M059J (cell line): ENCODE results near the gene OR2L13. TPM values are rescaled to one million over a fixed set of nuclear protein-coding genes. Genes with fewer than 3 reads are reported as not detected.
"Not testable (repeated sequence)": the region's sequence is repeated elsewhere in the genome, so short reads cannot be mapped to it uniquely, and the experiment has no call there.

Experiments
- DNase-seq: peaks from one replicate; pipeline ENCODE4 v3.0.0-alpha.2; 2012; ENCODE audit warnings: low read depth
- total RNA-seq: library from RNA; depleted of rRNA; stranded (reverse); fragments of >200 nt; shearing (Covaris generic); gene quantifications from 2 replicates; pipeline ENCODE4 v1.2.3, GENCODE V29; 2014; rRNA removed

Gene OR2L13
- total RNA-seq = not detected in 2 replicates

GRCh38 chr1:248094884-248095283 lies at the start of gene OR2L13:
TSS of gene OR2L13 (plus strand) at chr1:248095184. CDS start at chr1:248099376, 4,192 bp downstream.
- no peak for DNase-seq

DNA sequence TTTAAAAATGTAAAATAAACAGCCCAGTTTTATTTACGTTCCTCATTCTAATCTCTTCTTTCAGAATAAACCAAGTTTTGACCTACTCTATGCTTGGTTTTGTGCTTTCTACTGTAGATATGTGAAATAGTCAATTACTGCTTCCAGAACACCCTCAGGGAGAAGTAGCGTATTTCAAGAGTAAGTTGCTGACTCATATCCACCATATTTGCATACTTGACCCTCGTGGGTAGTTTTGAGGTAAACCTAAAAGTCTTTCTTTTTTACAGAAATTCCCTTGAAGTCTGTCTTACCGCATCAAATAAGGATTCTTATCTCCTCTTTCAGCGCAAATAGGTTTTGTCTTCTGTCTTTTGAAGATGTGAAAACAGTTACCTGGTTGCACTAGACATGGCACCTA lies 49.8 kb upstream of the OR2L13 start:
- DNase-seq = peak; percentile 2

- DNase-seq = no peak
These were observed 48.4 kb upstream of the OR2L13 start, which contains the start of gene OR2L3 for GRCh38 chr1:248046536-248046935. TSS of gene OR2L3 (plus strand) at chr1:248046836. CDS start at chr1:248060682, 13,846 bp downstream.

DNA sequence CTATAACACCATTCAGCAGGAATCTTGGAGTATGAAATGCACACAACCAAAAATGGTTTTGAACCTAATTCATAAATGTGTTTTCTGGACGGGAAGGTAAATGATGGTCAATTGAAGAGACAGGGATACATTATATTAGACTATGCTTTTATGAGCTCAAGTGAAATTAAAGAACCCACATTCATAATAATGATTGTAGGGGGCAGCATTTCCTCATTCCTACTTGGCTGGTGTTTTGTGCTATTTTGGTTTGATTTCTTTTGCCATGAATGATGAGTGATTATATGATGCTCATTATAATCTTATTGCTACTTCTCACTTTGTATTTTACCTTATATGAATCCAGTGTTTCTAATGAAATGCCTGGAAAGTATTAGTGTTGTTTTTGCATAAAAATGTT lies 48.0 kb upstream of the OR2L13 start:
- no peak for DNase-seq

- no peak for DNase-seq
These were observed 40.3 kb upstream of the OR2L13 start for GRCh38 chr1:248054671-248055070.

DNA sequence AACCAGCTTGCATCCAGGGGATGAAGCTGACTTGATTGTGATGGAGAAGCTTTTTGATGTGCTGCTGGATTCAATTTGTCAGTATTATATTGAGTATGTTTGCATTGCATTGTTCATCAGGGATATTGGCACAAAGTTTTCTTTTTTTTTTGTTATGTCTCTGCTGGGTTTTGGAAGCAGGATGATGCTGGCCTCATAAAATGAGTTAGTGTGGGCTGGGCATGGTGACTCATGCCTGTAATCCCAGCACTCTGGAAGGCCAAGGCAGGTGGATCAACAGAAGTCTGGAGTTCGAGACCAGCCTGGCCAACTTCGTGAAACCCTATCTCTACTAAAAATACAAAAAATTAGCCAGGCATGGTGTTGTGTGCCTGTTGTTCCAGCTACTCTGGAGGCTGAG lies 39.7 kb upstream of the OR2L13 start:
- DNase-seq = no peak

DNA sequence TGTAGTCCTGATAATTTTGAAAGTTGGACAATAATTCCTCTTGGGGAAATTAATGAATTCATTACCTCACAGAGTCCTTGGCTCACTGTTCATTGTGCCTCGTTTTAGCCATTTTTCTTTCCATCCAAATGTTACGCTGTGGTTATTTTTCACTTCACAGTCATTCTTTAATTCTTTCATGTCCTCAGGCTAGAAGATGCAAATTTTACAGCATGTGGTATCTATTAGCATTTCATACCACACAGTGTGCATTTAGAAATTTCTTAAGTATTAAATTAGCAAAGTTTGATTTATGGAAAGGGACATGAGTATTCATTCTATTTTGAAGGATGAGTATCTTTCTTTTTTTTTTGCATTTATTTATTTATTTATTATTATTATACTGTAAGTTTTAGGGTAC lies 29.9 kb upstream of the OR2L13 start:
- no peak for DNase-seq

- no peak for DNase-seq
These were observed 29.4 kb upstream of the OR2L13 start for GRCh38 chr1:248065604-248066003.

DNA sequence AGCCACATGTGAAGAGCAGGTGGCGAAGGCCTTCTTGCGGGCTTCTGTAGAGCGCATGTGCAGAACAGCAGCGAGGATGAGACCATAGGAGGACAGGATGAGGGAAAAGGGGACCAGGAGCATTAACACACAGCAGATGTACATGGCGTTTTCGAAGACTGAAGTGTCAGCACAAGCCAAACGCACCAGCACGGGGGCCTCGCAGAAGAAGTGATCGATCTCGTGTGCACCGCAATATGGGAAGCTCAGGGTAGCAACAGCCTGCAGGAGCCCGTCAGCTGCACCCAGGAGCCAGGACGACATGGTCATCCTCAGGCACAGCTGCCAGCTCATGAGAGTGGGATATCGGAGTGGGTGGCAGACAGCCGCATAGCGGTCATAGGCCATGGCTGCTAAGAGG lies 11.1 kb upstream of the OR2L13 start:
- not testable (repeated sequence) for DNase-seq

DNA sequence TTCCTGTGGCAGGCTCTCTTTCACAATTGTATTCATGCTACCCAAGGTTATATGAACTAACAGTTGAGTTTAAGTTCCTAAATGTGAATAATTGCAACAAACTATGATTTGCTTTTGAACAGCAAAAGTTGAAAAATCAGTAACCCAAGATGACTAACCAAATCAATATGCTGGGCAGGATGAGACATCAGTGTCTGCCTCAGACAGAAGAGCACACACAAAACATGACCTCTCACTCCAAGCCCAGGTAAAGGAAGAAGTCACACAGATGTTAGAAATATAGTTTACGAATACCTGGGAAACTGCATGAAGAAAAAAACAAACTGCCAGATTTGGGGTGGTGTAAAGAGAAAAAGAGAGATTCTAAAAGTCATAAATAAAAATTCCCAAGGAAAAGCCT lies 3.5 kb downstream of the OR2L13 start:
- DNase-seq = no peak

- no peak for DNase-seq
These were observed 7.9 kb downstream of the OR2L13 start for GRCh38 chr1:248102847-248103246.

DNA sequence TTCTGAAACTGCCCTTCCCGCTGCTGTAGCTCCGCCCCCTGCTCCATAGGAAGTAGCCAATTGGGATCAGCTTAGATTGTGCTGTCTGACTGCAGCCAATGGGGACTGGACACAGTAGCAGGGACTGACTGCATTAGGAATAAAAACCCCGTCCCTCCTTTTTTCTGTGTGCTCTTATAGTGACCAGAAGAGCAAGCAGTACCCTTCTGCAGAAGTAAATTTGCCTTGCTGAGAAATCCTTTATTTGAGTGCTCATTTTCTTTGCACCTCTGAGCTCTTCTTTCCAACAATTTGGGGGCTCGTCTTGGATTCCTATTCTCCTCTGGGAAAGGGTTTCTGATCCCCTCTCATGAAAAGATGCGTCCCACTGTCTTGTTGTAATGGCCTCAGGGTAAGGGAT lies 16.2 kb downstream of the OR2L13 start:
- DNase-seq = no peak

DNA sequence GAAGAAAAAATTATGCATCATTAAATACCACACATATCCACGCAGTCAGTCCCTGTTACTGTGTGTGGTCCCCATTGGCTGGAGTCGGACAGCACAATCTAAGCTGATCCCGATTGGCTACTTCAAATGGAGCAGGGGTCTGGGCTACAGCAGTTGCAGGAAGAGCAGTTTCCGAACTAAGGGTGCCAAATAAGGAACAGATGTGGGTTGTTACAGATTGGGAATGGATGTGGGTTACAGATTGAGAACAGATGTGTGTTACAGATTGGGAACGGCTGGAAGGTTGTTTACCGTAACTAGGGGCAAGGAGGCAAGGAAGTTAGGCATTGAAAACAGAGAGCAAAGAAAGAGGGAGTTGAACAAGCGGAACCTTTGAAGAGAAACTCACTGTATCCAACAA lies 19.9 kb downstream of the OR2L13 start:
- no peak for DNase-seq

DNA sequence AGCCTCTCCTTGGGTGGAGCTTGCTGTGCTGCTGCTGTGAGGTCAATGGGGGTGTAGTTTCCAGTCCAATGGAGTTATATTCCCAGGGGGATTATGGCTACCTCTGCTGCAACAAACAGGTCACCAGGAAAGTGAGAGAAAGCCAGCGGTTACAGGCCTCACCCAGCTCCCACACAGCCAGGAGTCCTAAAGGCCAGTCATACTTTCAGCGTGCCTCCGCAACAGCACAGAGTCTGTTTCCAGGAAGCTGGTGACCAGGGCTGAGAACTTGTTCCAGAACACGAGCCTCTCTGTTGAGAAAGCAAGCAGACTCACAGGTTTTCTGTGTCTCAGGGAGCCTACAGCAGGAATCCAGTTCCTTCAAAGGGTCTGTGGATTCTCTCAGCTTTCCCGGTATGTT lies 32.7 kb downstream of the OR2L13 start:
- DNase-seq = no peak

DNA sequence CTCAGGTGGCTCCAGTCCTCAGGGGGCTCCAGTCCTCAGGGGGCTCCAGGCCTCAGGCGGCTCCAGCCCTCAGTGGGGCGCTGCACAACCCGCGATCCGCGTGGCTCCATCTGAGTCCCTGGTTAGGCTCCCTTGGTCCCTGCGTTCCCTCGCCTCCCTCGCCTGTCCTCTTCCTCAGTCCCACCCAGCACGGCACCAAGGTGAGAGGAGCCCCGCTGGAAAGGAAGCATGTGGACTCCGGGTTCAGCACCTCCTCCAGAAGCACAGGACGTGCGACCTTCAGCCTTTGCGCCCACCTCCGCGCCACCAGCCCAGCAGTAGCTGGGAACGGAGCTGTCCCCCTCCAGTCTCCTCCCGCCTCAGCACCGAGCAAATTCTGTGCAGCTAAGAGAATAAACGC lies 41.8 kb downstream of the OR2L13 start:
- no peak for DNase-seq

GRCh38 chr1:248140846-248141245 lies 45.9 kb downstream of the OR2L13 start:
- DNase-seq = no peak

- DNase-seq = no peak
These were observed 48.3 kb downstream of the OR2L13 start for GRCh38 chr1:248143311-248143710.

GRCh38 chr1:248144513-248145198 lies 49.7 kb downstream of the OR2L13 start, which contains the start of gene OR2M5:
TSS of gene OR2M5 (plus strand) at chr1:248145148. CDS start at chr1:248145148, 0 bp downstream.
- DNase-seq = no peak

Other genes with a start within 250 kb of the OR2L13 start
- not detected in 2 replicates for gene TRIM58, start 238.0 kb upstream of the OR2L13 start, total RNA-seq
- gene OR2W3, start 199.6 kb upstream of the OR2L13 start, total RNA-seq = not detected in 2 replicates
- gene OR2T8, start 174.9 kb upstream of the OR2L13 start, total RNA-seq = not detected in 2 replicates
- not detected in 2 replicates for gene OR2AJ1, start 170.3 kb upstream of the OR2L13 start, total RNA-seq
- gene OR2L8, start 146.3 kb upstream of the OR2L13 start, total RNA-seq = not detected in 2 replicates
- gene OR2AK2, start 130.0 kb upstream of the OR2L13 start, total RNA-seq = not detected in 2 replicates
- gene OR2L5, start 81.5 kb upstream of the OR2L13 start, total RNA-seq = not detected in 2 replicates
- not detected in 2 replicates for gene OR2L2, start 65.1 kb upstream of the OR2L13 start, total RNA-seq
- not detected in 2 replicates for gene OR2L3, start 48.3 kb upstream of the OR2L13 start, total RNA-seq
- not detected in 2 replicates for gene OR2M5, start 50.0 kb downstream of the OR2L13 start, total RNA-seq
- gene OR2M2, start 79.6 kb downstream of the OR2L13 start, total RNA-seq = not detected in 2 replicates
- not detected in 2 replicates for gene OR2M3, start 102.1 kb downstream of the OR2L13 start, total RNA-seq
- not detected in 2 replicates for gene OR2M4, start 136.2 kb downstream of the OR2L13 start, total RNA-seq
- not detected in 2 replicates for gene OR2T33, start 182.8 kb downstream of the OR2L13 start, total RNA-seq
- gene OR2T12, start 208.2 kb downstream of the OR2L13 start, total RNA-seq = not detected in 2 replicates
- gene OR2M7, start 229.4 kb downstream of the OR2L13 start, total RNA-seq = not detected in 2 replicates